Liver (tissue), 9 donors: Measurements from ENCODE around the gene ZBTB21. TPM values are rescaled to one million over a fixed set of nuclear protein-coding genes. Genes with fewer than 3 reads are reported as not detected.

Experiments used
- DNase-seq: peaks from one replicate; pipeline ENCODE4 v3.0.0-alpha.2; 2017; ENCODE audit warnings: low spot score
- H3K27ac ChIP-seq, 2 donors: one replicate each; pipeline ENCODE4 v1.7.0; 2013; ENCODE audit warnings: inconsistent platforms in 2 of 2, low read length in 2 of 2, control low read depth in 1 of 2, low read depth in 1 of 2, mild to moderate bottlenecking in 1 of 2
- H3K27me3 ChIP-seq, 4 donors: one replicate each; pipeline versions ENCODE4 v1.6.1 to v1.7.0; 2013; ENCODE audit warnings: low read length in 3 of 4, inconsistent platforms in 1 of 4, mild to moderate bottlenecking in 1 of 4, moderate library complexity in 1 of 4; ENCODE audit not compliant: control insufficient read depth in 4 of 4, insufficient read depth in 4 of 4
- H3K36me3 ChIP-seq, 4 donors: one replicate each; pipeline versions ENCODE4 v1.6.1 to v1.7.0; 2013; ENCODE audit warnings: low read length in 3 of 4, mild to moderate bottlenecking in 3 of 4, low read depth in 1 of 4, moderate library complexity in 1 of 4; ENCODE audit not compliant: control insufficient read depth in 4 of 4, insufficient read depth in 3 of 4
- H3K4me1 ChIP-seq, 4 donors: one replicate each; pipeline versions ENCODE4 v1.6.1 to v1.7.0; 2013; ENCODE audit warnings: low read length in 3 of 4, mild to moderate bottlenecking in 3 of 4, moderate library complexity in 1 of 4; ENCODE audit not compliant: control insufficient read depth in 4 of 4, insufficient read depth in 4 of 4
- H3K4me3 ChIP-seq, 3 donors: one replicate each; pipeline versions ENCODE4 v1.6.1 to v1.7.0; 2013; ENCODE audit warnings: low read length in 3 of 3, control low read depth in 1 of 3, low read depth in 1 of 3, mild to moderate bottlenecking in 1 of 3
- H3K9ac ChIP-seq, 2 donors: one replicate each; pipeline ENCODE4 v1.7.0; 2013; ENCODE audit warnings: low read length in 2 of 2, mild to moderate bottlenecking in 2 of 2, moderate library complexity in 2 of 2, control low read depth in 1 of 2, low read depth in 1 of 2
- H3K9me3 ChIP-seq, 4 donors: one replicate each; pipeline versions ENCODE4 v1.6.1 to v1.7.0; 2013; ENCODE audit warnings: low read length in 3 of 4; ENCODE audit not compliant: control insufficient read depth in 4 of 4
- ATF3 ChIP-seq: IDR thresholded peaks from 2 replicates; pipeline ENCODE4 v1.6.1; 2016; ENCODE audit warnings: antibody characterized with exemption
- CTCF ChIP-seq: fragments of 150-350 bp; IDR thresholded peaks from 2 replicates; pipeline ENCODE4 v1.5.1; 2017; ENCODE audit warnings: improper control_type of control experiment, low read depth, low read length; ENCODE audit not compliant: missing input control
- EGR1 ChIP-seq, 2 donors: IDR thresholded peaks; 2 replicates each; pipeline ENCODE4 v1.6.1; 2016 to 2018; ENCODE audit warnings: antibody characterized with exemption in 2 of 2, low read depth in 2 of 2
- FOXA1 ChIP-seq: IDR thresholded peaks from 2 replicates; pipeline ENCODE4 v1.6.1; 2016; ENCODE audit warnings: antibody characterized with exemption
- GABPA ChIP-seq, 2 donors: IDR thresholded peaks in 1 of 2; conservative IDR thresholded peaks in 1 of 2; 2 replicates each; pipeline ENCODE4 v1.6.1; 2016; ENCODE audit warnings: antibody characterized with exemption in 2 of 2, mild to moderate bottlenecking in 1 of 2, moderate library complexity in 1 of 2
- HNF4G ChIP-seq: IDR thresholded peaks from 2 replicates; pipeline ENCODE4 v1.6.1; 2016; ENCODE audit warnings: antibody characterized with exemption
- MAX ChIP-seq: IDR thresholded peaks from 2 replicates; pipeline ENCODE4 v1.6.1; 2016; ENCODE audit warnings: antibody characterized with exemption
- RAD21 ChIP-seq, 2 donors: IDR thresholded peaks; 2 replicates each; pipeline ENCODE4 v1.6.1; 2016; ENCODE audit warnings: antibody characterized with exemption in 2 of 2, mild to moderate bottlenecking in 2 of 2
- REST ChIP-seq: IDR thresholded peaks from 2 replicates; pipeline ENCODE4 v1.6.1; 2016; ENCODE audit warnings: antibody characterized with exemption, mild to moderate bottlenecking
- YY1 ChIP-seq: IDR thresholded peaks from 2 replicates; pipeline ENCODE4 v1.6.1; 2016; ENCODE audit warnings: antibody characterized with exemption, mild to moderate bottlenecking
- ZBTB33 ChIP-seq: IDR thresholded peaks from 2 replicates; pipeline ENCODE4 v1.6.1; 2016; ENCODE audit warnings: antibody characterized with exemption
- WGBS: extraction: QIAGEN DNeasy Blood & Tissue Kit; methylation state at CpG from one replicate; pipeline ENCODE4 v1.1.7; 2013; 5-methylcytosine and 5-hydroxymethylcytosine counted together
- polyA plus RNA-seq, 2 donors: library from polyadenylated mRNA; stranded (reverse) in 1 of 2; unstranded in 1 of 2; fragments of 200-250 nt in 1 of 2; fragments of >200 nt in 1 of 2; fragmentation: Nextera tagmentation in 1 of 2; extraction: Ambion mirVana in 1 of 2; gene quantifications; one replicate each; pipeline versions ENCODE4 v1.2.1 to v1.2.3, GENCODE V29; 2013 to 2015
- total RNA-seq, 2 donors: library from RNA; depleted of rRNA; stranded (reverse); fragments of >200 nt; gene quantifications; one replicate each; pipeline ENCODE4 v1.2.3, GENCODE V29; 2014
- donor health status: healthy.
- donor health status: healthy.
- donor health status: healthy.
- donor health status: healthy.
- donor health status: healthy.

The ZBTB21 gene
- total and polyA plus RNA-seq, 4 donors = 3.1 to 14.1 (median 4.0) TPM

- peak; percentile 23 for DNase-seq
- Histone ChIP-seq H3K9me3 (peaks cover 0 to 6% (median 0%) of the 10 kb centered on the region in 4 donors), H3K4me1 (peaks cover 0 to 2% (median 0%) of the 10 kb centered on the region in 4 donors), H3K27ac (no peak overlapping the region), H3K36me3 (no peaks in the 10 kb centered on the region), H3K4me3 (no peak overlapping the region), H3K27me3 (no peaks in the 10 kb centered on the region), H3K9ac (no peak overlapping the region)
- TF ChIP-seq YY1 = no peak
- 93% methylated on average over 17 of the region's 17 CpGs for WGBS
Measured at GRCh38 chr21:41975391-41976272, 34.5 kb downstream of the ZBTB21 start.

- H3K9me3 ChIP-seq = peaks cover 0 to 2% (median 0%) of the 10 kb centered on the region in 4 donors
- 95% methylated on average over 4 of the region's 4 CpGs for WGBS
- H3K36me3 ChIP-seq = no peaks in the 10 kb centered on the region
- H3K4me1 ChIP-seq = peaks cover 0 to 3% (median 0%) of the 10 kb centered on the region in 4 donors
- no peak overlapping the region for H3K9ac ChIP-seq
- no peak overlapping the region for H3K27ac ChIP-seq
- no peak overlapping the region for H3K4me3 ChIP-seq
- no peak for TF ChIP-seq EGR1 (IDR thresholded peaks at IDR 0.05; ENCODE audit: low read depth in 2 of 2)
- TF ChIP-seq REST = no peak
- no peak for TF ChIP-seq MAX
- no peak for TF ChIP-seq HNF4G
- TF ChIP-seq FOXA1 = no peak
- TF ChIP-seq CTCF = no peak
- TF ChIP-seq GABPA (IDR thresholded peaks at IDR 0.05 in 1 of 2, conservative IDR thresholded peaks at IDR 0.05 in 1 of 2) = no peak
- TF ChIP-seq ATF3 = no peak
- TF ChIP-seq RAD21 (IDR thresholded peaks at IDR 0.05) = no peak
- TF ChIP-seq ZBTB33 = no peak
- TF ChIP-seq YY1 = no peak
- DNase-seq = no peak
- H3K27me3 ChIP-seq = no peaks in the 10 kb centered on the region
Measured at GRCh38 chr21:41974752-41975053, 35.5 kb downstream of the ZBTB21 start.
